GM12864 (cell line): ENCODE measurements around the gene RIC1.

Experiments
- DNase-seq: peaks from one replicate; pipeline ENCODE4 v3.0.0-alpha.2; 2011; ENCODE audit warnings: low read depth
- H3K4me3 ChIP-seq: 2 replicates; pipeline ENCODE4 v1.5.1; 2011; ENCODE audit warnings: mild to moderate bottlenecking, low read depth, low read length, control low read depth
- CTCF ChIP-seq: IDR thresholded peaks from 2 replicates; pipeline ENCODE4 v1.5.1; 2011; ENCODE audit warnings: low read depth, mild to moderate bottlenecking, moderate library complexity, low read length, control low read depth, inconsistent platforms; ENCODE audit errors: missing control alignments

The RIC1 gene

GRCh38 chr9:5750569-5750968 is 121.7 kb downstream of the RIC1 start:
- TF ChIP-seq CTCF: no peak
- no peak overlapping the region for H3K4me3 ChIP-seq
- no peak for DNase-seq

DNA sequence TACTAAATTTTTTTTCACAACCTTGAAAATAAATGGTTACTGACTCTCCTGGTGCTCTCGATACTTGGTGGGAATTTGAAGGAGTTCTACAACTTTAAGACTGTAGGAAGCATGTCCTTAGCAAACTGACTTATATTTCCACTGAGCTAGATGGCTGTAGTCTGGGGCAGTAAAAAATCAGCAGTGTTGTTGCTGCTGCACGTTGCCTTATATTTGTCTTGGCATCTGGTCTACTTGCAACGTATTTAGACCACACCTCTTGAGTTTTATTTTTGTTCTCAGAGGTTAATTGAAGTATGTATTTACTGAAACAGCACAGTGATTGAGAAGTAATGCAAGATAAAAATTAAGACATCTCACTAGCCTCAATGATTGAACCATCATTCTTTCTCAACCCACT is 127.7 kb downstream of the RIC1 start:
- no peak overlapping the region for H3K4me3 ChIP-seq
- no peak for DNase-seq
- TF ChIP-seq CTCF: no peak

DNA sequence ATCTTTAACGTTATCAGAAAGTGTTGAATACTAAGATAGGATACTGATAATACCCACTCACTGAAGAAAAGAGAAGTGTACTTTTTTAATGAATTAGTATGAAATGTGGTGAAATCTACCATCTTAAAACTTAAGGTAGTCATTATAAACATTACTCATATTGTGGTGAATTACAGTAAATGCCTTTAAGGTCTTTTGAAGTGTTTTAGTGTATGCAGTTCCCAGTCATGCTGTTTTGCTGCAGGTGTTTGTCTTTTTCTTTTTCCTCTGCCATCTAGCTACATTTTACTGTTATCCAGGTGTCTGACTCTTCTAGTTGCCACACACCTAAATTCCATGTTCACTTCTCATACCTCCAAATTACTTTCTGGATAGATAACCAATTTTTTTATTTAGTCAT is 131.4 kb downstream of the RIC1 start:
- no peak for TF ChIP-seq CTCF
- no peak overlapping the region for H3K4me3 ChIP-seq
- no peak for DNase-seq

DNA sequence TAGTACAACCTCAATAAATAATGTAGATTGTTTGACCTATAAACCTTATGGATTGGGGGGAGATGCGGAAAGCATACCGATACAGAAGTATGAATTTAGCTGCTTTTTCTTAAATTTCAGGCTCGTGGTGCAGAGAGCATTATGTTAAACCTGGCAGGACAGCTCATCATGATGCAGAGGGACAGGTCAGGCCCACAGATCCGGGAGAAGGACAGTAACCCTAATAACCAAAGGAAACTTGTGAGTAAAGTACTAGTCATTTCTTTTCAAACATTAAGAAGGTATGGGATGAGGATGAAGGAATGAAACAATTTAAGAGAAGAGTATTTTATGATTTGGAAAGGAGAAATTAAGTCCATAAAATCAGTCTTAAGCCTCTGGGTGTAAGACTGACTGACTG is 133.5 kb downstream of the RIC1 start:
- no peak for DNase-seq
- H3K4me3 ChIP-seq: no peak overlapping the region
- no peak for TF ChIP-seq CTCF

- TF ChIP-seq CTCF: no peak
- DNase-seq: peak; percentile 60
- H3K4me3 ChIP-seq: no peak overlapping the region
Measured at GRCh38 chr9:5764130-5764868, 135.4 kb downstream of the RIC1 start.

DNA sequence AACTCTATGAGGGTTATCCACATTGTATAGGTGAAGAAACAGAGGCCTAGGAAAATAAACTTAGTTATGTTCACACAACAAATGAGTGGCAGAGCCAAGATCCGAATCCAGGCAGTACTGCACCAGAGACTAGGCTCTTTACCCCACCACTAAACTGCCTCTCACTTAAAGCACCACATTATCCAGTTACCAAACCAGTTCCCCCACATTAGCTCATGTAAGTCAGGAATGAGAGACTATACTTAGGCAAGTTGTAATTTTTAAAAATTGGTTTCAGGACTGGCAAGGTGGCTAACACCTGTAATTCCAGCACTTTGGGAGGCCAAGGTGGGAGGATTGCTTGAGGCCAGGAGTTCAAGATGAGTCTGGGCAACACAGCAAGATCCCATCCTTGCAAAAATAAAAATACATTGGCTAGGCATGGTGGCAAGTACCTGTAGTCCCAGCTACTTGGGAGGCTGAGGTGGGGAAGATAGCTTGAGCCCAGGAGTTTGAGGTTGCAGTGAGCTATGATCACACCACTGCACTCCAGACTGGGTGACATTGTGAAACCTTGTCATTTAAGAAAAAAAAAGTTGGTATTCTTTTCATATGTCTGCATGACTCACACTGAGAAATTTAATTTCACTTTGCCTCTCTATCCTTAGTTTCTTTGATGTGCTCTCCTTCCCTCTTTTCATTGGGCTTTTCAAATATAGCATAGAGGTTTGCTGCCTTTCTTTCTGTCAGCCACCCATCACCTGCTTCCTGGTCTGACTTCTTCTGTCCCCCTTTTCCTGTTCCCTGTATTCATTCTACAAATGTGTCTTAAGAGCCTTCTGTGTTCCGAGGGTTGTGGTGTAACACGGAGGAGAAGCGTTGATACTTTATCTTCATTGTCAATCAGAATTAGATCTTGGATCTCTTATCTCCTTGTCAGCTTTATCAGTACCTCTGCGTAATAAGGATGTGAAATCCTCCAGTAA is 139.3 kb downstream of the RIC1 start:
- DNase-seq: peak; percentile 15
- TF ChIP-seq CTCF: no peak
- no peak overlapping the region for H3K4me3 ChIP-seq
